Liver (tissue), 9 donors: ENCODE data around the gene ARAP2. TPM values are rescaled to one million over a fixed set of nuclear protein-coding genes. Genes with fewer than 3 reads are reported as not detected.

Experiments
- DNase-seq: peaks from one replicate; pipeline ENCODE4 v3.0.0-alpha.2; 2017; ENCODE audit warnings: low spot score
- H3K27ac ChIP-seq, 2 donors: one replicate each; pipeline ENCODE4 v1.7.0; 2013; ENCODE audit warnings: inconsistent platforms in 2 of 2, low read length in 2 of 2, control low read depth in 1 of 2, low read depth in 1 of 2, mild to moderate bottlenecking in 1 of 2
- H3K27me3 ChIP-seq, 4 donors: one replicate each; pipeline versions ENCODE4 v1.6.1 to v1.7.0; 2013; ENCODE audit warnings: low read length in 3 of 4, inconsistent platforms in 1 of 4, mild to moderate bottlenecking in 1 of 4, moderate library complexity in 1 of 4; ENCODE audit not compliant: control insufficient read depth in 4 of 4, insufficient read depth in 4 of 4
- H3K36me3 ChIP-seq, 4 donors: one replicate each; pipeline versions ENCODE4 v1.6.1 to v1.7.0; 2013; ENCODE audit warnings: low read length in 3 of 4, mild to moderate bottlenecking in 3 of 4, low read depth in 1 of 4, moderate library complexity in 1 of 4; ENCODE audit not compliant: control insufficient read depth in 4 of 4, insufficient read depth in 3 of 4
- H3K4me1 ChIP-seq, 4 donors: one replicate each; pipeline versions ENCODE4 v1.6.1 to v1.7.0; 2013; ENCODE audit warnings: low read length in 3 of 4, mild to moderate bottlenecking in 3 of 4, moderate library complexity in 1 of 4; ENCODE audit not compliant: control insufficient read depth in 4 of 4, insufficient read depth in 4 of 4
- H3K4me3 ChIP-seq, 3 donors: one replicate each; pipeline versions ENCODE4 v1.6.1 to v1.7.0; 2013; ENCODE audit warnings: low read length in 3 of 3, control low read depth in 1 of 3, low read depth in 1 of 3, mild to moderate bottlenecking in 1 of 3
- H3K9ac ChIP-seq, 2 donors: one replicate each; pipeline ENCODE4 v1.7.0; 2013; ENCODE audit warnings: low read length in 2 of 2, mild to moderate bottlenecking in 2 of 2, moderate library complexity in 2 of 2, control low read depth in 1 of 2, low read depth in 1 of 2
- H3K9me3 ChIP-seq, 4 donors: one replicate each; pipeline versions ENCODE4 v1.6.1 to v1.7.0; 2013; ENCODE audit warnings: low read length in 3 of 4; ENCODE audit not compliant: control insufficient read depth in 4 of 4
- ATF3 ChIP-seq: IDR thresholded peaks from 2 replicates; pipeline ENCODE4 v1.6.1; 2016; ENCODE audit warnings: antibody characterized with exemption
- CTCF ChIP-seq: fragments of 150-350 bp; IDR thresholded peaks from 2 replicates; pipeline ENCODE4 v1.5.1; 2017; ENCODE audit warnings: improper control_type of control experiment, low read depth, low read length; ENCODE audit not compliant: missing input control
- EGR1 ChIP-seq, 2 donors: IDR thresholded peaks; 2 replicates each; pipeline ENCODE4 v1.6.1; 2016 to 2018; ENCODE audit warnings: antibody characterized with exemption in 2 of 2, low read depth in 2 of 2
- FOXA1 ChIP-seq: IDR thresholded peaks from 2 replicates; pipeline ENCODE4 v1.6.1; 2016; ENCODE audit warnings: antibody characterized with exemption
- FOXA2 ChIP-seq: IDR thresholded peaks from 2 replicates; pipeline ENCODE4 v1.6.1; 2016; ENCODE audit warnings: antibody characterized with exemption
- GABPA ChIP-seq, 2 donors: IDR thresholded peaks in 1 of 2; conservative IDR thresholded peaks in 1 of 2; 2 replicates each; pipeline ENCODE4 v1.6.1; 2016; ENCODE audit warnings: antibody characterized with exemption in 2 of 2, mild to moderate bottlenecking in 1 of 2, moderate library complexity in 1 of 2
- HNF4A ChIP-seq, 2 donors: conservative IDR thresholded peaks; 2 replicates each; pipeline ENCODE4 v1.6.1; 2016; ENCODE audit warnings: antibody characterized with exemption in 2 of 2, mild to moderate bottlenecking in 2 of 2
- HNF4G ChIP-seq: IDR thresholded peaks from 2 replicates; pipeline ENCODE4 v1.6.1; 2016; ENCODE audit warnings: antibody characterized with exemption
- JUND ChIP-seq, 2 donors: IDR thresholded peaks; 2 replicates each; pipeline ENCODE4 v1.6.1; 2016; ENCODE audit warnings: antibody characterized with exemption in 2 of 2
- MAX ChIP-seq: IDR thresholded peaks from 2 replicates; pipeline ENCODE4 v1.6.1; 2016; ENCODE audit warnings: antibody characterized with exemption
- NR2F2 ChIP-seq: IDR thresholded peaks from 2 replicates; pipeline ENCODE4 v1.6.1; 2016; ENCODE audit warnings: antibody characterized with exemption
- RAD21 ChIP-seq, 2 donors: IDR thresholded peaks; 2 replicates each; pipeline ENCODE4 v1.6.1; 2016; ENCODE audit warnings: antibody characterized with exemption in 2 of 2, mild to moderate bottlenecking in 2 of 2
- REST ChIP-seq: IDR thresholded peaks from 2 replicates; pipeline ENCODE4 v1.6.1; 2016; ENCODE audit warnings: antibody characterized with exemption, mild to moderate bottlenecking
- RXRA ChIP-seq, 2 donors: IDR thresholded peaks; 2 replicates each; pipeline ENCODE4 v1.6.1; 2017 to 2018; ENCODE audit warnings: antibody characterized with exemption in 2 of 2, mild to moderate bottlenecking in 1 of 2
- SP1 ChIP-seq: IDR thresholded peaks from 2 replicates; pipeline ENCODE4 v1.6.1; 2018; ENCODE audit warnings: antibody characterized with exemption, mild to moderate bottlenecking
- TAF1 ChIP-seq: conservative IDR thresholded peaks from 2 replicates; pipeline ENCODE4 v1.6.1; 2016; ENCODE audit warnings: antibody characterized with exemption, mild to moderate bottlenecking
- YY1 ChIP-seq: IDR thresholded peaks from 2 replicates; pipeline ENCODE4 v1.6.1; 2016; ENCODE audit warnings: antibody characterized with exemption, mild to moderate bottlenecking
- ZBTB33 ChIP-seq: IDR thresholded peaks from 2 replicates; pipeline ENCODE4 v1.6.1; 2016; ENCODE audit warnings: antibody characterized with exemption
- polyA plus RNA-seq, 2 donors: library from polyadenylated mRNA; stranded (reverse) in 1 of 2; unstranded in 1 of 2; fragments of 200-250 nt in 1 of 2; fragments of >200 nt in 1 of 2; fragmentation: Nextera tagmentation in 1 of 2; extraction: Ambion mirVana in 1 of 2; gene quantifications; one replicate each; pipeline versions ENCODE4 v1.2.1 to v1.2.3, GENCODE V29; 2013 to 2015
- total RNA-seq, 2 donors: library from RNA; depleted of rRNA; stranded (reverse); fragments of >200 nt; gene quantifications; one replicate each; pipeline ENCODE4 v1.2.3, GENCODE V29; 2014
- donor health status: healthy.
- donor health status: healthy.
- donor health status: healthy.
- donor health status: healthy.
- donor health status: healthy.

The ARAP2 gene
- total and polyA plus RNA-seq, 4 donors: 1.6 to 23.6 (median 5.4) TPM

- Histone ChIP-seq H3K9ac (no peak overlapping the region), H3K36me3 (peaks cover 0 to 9% (median 0%) of the 10 kb centered on the region in 4 donors), H3K9me3 (no peaks in the 10 kb centered on the region), H3K27me3 (no peaks in the 10 kb centered on the region), H3K4me1 (no peaks in the 10 kb centered on the region), H3K27ac (no peak overlapping the region), H3K4me3 (no peak overlapping the region)
- no peak for TF ChIP-seq FOXA1
- no peak for TF ChIP-seq HNF4G
- no peak for TF ChIP-seq RAD21 (IDR thresholded peaks at IDR 0.05)
- TF ChIP-seq GABPA (IDR thresholded peaks at IDR 0.05 in 1 of 2, conservative IDR thresholded peaks at IDR 0.05 in 1 of 2): no peak
- TF ChIP-seq CTCF: no peak
- no peak for TF ChIP-seq ATF3
- TF ChIP-seq RXRA (IDR thresholded peaks at IDR 0.05): no peak
- TF ChIP-seq SP1: no peak
- no peak for DNase-seq
Observed at GRCh38 chr4:36174570-36174969, 69.7 kb downstream of the ARAP2 start.

- Histone ChIP-seq H3K27me3 (no peaks in the 10 kb centered on the region), H3K36me3 (peaks cover 0 to 9% (median 0%) of the 10 kb centered on the region in 4 donors), H3K9ac (no peak overlapping the region), H3K9me3 (no peaks in the 10 kb centered on the region), H3K4me1 (no peaks in the 10 kb centered on the region), H3K27ac (no peak overlapping the region), H3K4me3 (no peak overlapping the region)
- no peak for TF ChIP-seq GABPA (IDR thresholded peaks at IDR 0.05 in 1 of 2, conservative IDR thresholded peaks at IDR 0.05 in 1 of 2)
- TF ChIP-seq MAX: no peak
- no peak for TF ChIP-seq CTCF
- no peak for TF ChIP-seq ATF3
- no peak for TF ChIP-seq FOXA2
- TF ChIP-seq HNF4A (conservative IDR thresholded peaks at IDR 0.05): no peak
- no peak for TF ChIP-seq REST
- TF ChIP-seq NR2F2: no peak
- TF ChIP-seq FOXA1: no peak
- TF ChIP-seq YY1: no peak
- TF ChIP-seq HNF4G: no peak
- TF ChIP-seq RXRA (IDR thresholded peaks at IDR 0.05): no peak
- TF ChIP-seq JUND (IDR thresholded peaks at IDR 0.05): no peak
- TF ChIP-seq SP1: no peak
- no peak for TF ChIP-seq TAF1
- TF ChIP-seq ZBTB33: no peak
- TF ChIP-seq EGR1 (IDR thresholded peaks at IDR 0.05; ENCODE audit: low read depth in 2 of 2): no peak
- no peak for DNase-seq
Observed at GRCh38 chr4:36173905-36174304, 70.4 kb downstream of the ARAP2 start.
